H1 (cell line): ENCODE results near the gene TMEM86B. TPM values are rescaled to one million over a fixed set of nuclear protein-coding genes. Genes with fewer than 3 reads are reported as not detected.

Experiments used
- ATF2 ChIP-seq: IDR thresholded peaks from 2 replicates; pipeline ENCODE4 v1.6.1; 2012; ENCODE audit warnings: low read length, inconsistent platforms
- ATF3 ChIP-seq: IDR thresholded peaks from 2 replicates; pipeline ENCODE4 v1.6.1; 2011; ENCODE audit warnings: low read depth, mild to moderate bottlenecking, low read length; ENCODE audit not compliant: insufficient read depth
- BACH1 ChIP-seq: IDR thresholded peaks from 2 replicates; pipeline ENCODE4 v1.6.1; 2012; ENCODE audit warnings: low read length, improper control_type of control experiment
- JUN ChIP-seq: IDR thresholded peaks from 2 replicates; pipeline ENCODE4 v1.6.1; 2011; ENCODE audit warnings: low read depth, mild to moderate bottlenecking, improper control_type of control experiment, low read length
- polyA plus RNA-seq, 7 experiments: library from polyadenylated mRNA; depleted of rRNA in 3 of 7; stranded (reverse) in 5 of 7; unstranded in 2 of 7; fragments of >200 nt in 5 of 7; fragments of 200-250 nt in 2 of 7; gene quantifications; 1 replicate in 5 of 7; 2 replicates in 1 of 7; 4 replicates in 1 of 7; pipeline versions ENCODE4 v1.2.1 to v1.2.3, GENCODE V29; 2011 to 2013; ENCODE audit warnings: missing spikeins in 2 of 7, mixed read lengths in 2 of 7
- total RNA-seq: library from RNA; stranded (reverse); fragmentation: NEBNext Ultra II Directional; extraction: Animal tissue kit (Norgen Biotek cat#: 25700); gene quantifications from 2 replicates; pipeline ENCODE4 v1.2.1, GENCODE V29; 2021

TMEM86B gene
- total and polyA plus RNA-seq, 2 of the 8 experiments (the other 6 are each of a cell fraction or from before 2014, with no cell fraction given): 2.0 to 2.9 TPM

- TF ChIP-seq BACH1: no peak
- no peak for TF ChIP-seq ATF3
- no peak for TF ChIP-seq ATF2
- no peak for TF ChIP-seq JUN
Measured at GRCh38 chr19:55239004-55239403, 10.4 kb upstream of the TMEM86B start (continued).
